ENCODE measurements around the gene APPL1. TPM values are rescaled to one million over a fixed set of nuclear protein-coding genes. Genes with fewer than 3 reads are reported as not detected.

APPL1 gene
- total and polyA plus RNA-seq, 4 experiments from 2014 or later = 28.1 to 50.5 (median 32.2) TPM

DNA sequence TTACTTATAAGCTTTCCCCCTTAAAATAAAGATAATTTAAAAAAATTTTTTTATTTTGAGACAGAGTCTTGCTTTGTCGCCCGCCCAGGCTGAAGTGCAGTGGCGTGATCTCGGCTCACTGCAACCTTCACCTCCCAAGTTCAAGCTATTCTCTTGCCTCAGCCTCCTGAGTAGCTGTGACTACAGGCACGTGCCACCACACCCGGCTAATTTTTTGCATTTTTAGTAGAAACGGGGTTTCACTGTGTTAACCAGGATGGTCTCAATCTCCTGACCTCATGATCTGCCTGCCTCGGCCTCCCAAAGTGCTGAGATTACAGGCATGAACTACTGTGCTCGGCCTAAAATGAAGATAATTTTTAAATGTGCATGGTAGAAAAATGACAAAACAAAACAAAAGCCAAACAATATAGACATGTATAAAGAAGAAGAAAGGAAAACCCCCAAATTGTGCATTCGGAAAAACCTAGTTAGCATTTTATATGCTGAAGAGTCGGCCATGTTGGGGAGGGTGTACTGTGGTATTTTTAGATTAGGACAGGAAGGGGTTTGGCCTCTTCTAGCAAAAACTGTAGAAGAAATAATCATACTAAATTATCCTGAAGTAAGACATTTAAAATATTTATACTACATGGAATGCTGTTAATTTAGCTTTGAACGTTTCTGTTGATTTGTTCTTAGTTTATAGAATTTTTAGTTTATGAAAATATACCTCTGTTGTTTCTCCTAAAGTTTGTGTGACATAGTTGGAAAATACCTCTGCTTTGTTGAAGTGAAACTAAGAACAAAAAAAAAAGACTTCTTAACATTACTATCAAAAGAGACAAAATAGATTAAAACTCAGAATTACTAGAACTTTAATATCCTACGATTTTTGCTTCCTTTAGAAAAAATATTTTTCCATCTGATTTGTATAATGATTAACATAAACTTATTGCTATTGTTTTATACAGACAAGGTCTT lies 7.4 kb downstream of the APPL1 start:
- ChIA-PET POLR2A (ENCODE audit: partially characterized antibody) (no interaction called here), CTCF (ENCODE audit: partially characterized antibody) (no interaction called here)
- Histone ChIP-seq H3K4me1 (ENCODE audit: insufficient read depth, low read length) (peaks cover 6% of the 10 kb centered on the region), H3K36me3 (ENCODE audit: insufficient read depth, low read length) (peaks cover 13% of the 10 kb centered on the region), H3K27me3 (ENCODE audit: insufficient read depth, low read length) (no peaks in the 10 kb centered on the region), H3K4me3 (ENCODE audit: low read length in 2 of 2) (no peak overlapping the region), H3K9me3 (ENCODE audit: control insufficient read depth in 1 of 2, low read length in 2 of 2) (no peaks in the 10 kb centered on the region), H3K27ac (ENCODE audit: low read depth, low read length) (no peak overlapping the region)
- peaks cover 3 to 17% (median 10%) of the 10 kb centered on the region in 4 donors for H3K4me1 Mint-ChIP-seq
- H3K36me3 Mint-ChIP-seq = peaks cover 18 to 22% of the 10 kb centered on the region in 2 donors
- H3K4me3 Mint-ChIP-seq = no peak overlapping the region
- DNase-seq = no peak
- intact Hi-C loops (cut with micrococcal nuclease) = no loop called here
- no peak overlapping the region for H3K27ac Mint-ChIP-seq
- H3K9me3 Mint-ChIP-seq = no peaks in the 10 kb centered on the region
- H3K27me3 Mint-ChIP-seq = no peaks in the 10 kb centered on the region

DNA sequence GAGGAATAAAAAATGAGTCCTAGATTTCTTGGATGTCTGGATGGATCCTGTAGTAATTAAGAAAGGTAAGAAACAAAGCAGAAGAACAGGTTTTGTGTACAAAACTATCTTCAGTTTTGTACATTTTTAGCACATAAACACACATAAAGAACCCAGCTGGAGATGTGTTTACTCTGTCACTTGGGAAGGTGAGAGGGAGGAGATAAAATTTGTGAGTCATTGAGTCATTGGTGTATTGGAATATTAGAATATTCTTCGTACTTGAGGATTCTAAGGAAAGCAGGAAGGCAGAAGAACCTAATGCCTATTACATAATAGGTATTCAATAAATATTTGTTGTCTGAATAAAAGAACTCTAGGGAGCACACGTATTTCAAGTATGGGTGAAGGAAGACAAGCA lies 17.4 kb downstream of the APPL1 start:
- Histone ChIP-seq H3K9me3 (ENCODE audit: control insufficient read depth in 1 of 2, low read length in 2 of 2) (no peaks in the 10 kb centered on the region), H3K4me3 (ENCODE audit: low read length in 2 of 2) (no peak overlapping the region), H3K27ac (ENCODE audit: low read depth, low read length) (no peak overlapping the region), H3K27me3 (ENCODE audit: insufficient read depth, low read length) (no peaks in the 10 kb centered on the region), H3K36me3 (ENCODE audit: insufficient read depth, low read length) (peaks cover 16% of the 10 kb centered on the region), H3K4me1 (ENCODE audit: insufficient read depth, low read length) (no peaks in the 10 kb centered on the region)
- POLR2A ChIA-PET (ENCODE audit: partially characterized antibody) = no interaction called here
- peaks cover 0 to 6% (median 2%) of the 10 kb centered on the region in 4 donors for H3K4me1 Mint-ChIP-seq
- intact Hi-C loops (cut with micrococcal nuclease) = no loop called here
- H3K36me3 Mint-ChIP-seq = peaks cover 62 to 71% of the 10 kb centered on the region in 2 donors
- CTCF ChIA-PET (ENCODE audit: partially characterized antibody) = interaction anchor here (1.1 kb wide), 1 partner anchor 13 kb away, joined by 3 read pairs; no protein-coding TSS in a partner anchor
- H3K9me3 Mint-ChIP-seq = no peaks in the 10 kb centered on the region
- no peak overlapping the region for H3K27ac Mint-ChIP-seq
- no peak overlapping the region for H3K4me3 Mint-ChIP-seq
- no peak for DNase-seq
- H3K27me3 Mint-ChIP-seq = no peaks in the 10 kb centered on the region

GRCh38 chr3:57252404-57252803 lies 24.9 kb downstream of the APPL1 start:
- H3K9me3 ChIP-seq (ENCODE audit: control insufficient read depth in 1 of 2, low read length in 2 of 2) = no peaks in the 10 kb centered on the region
- Mint-ChIP-seq H3K36me3 (peaks cover 35 to 46% of the 10 kb centered on the region in 2 donors), H3K9me3 (no peaks in the 10 kb centered on the region), H3K27ac (peak overlapping the region in 1 of 7 donors; percentile 18), H3K4me1 (no peaks in the 10 kb centered on the region), H3K27me3 (no peaks in the 10 kb centered on the region), H3K4me3 (no peak overlapping the region)
- H3K36me3 ChIP-seq (ENCODE audit: insufficient read depth, low read length) = peaks cover 19% of the 10 kb centered on the region
- no peak for DNase-seq
- H3K4me1 ChIP-seq (ENCODE audit: insufficient read depth, low read length) = no peaks in the 10 kb centered on the region
- intact Hi-C loops (cut with micrococcal nuclease) = no loop called here
- no peak overlapping the region for H3K27ac ChIP-seq (ENCODE audit: low read depth, low read length)
- POLR2A ChIA-PET (ENCODE audit: partially characterized antibody) = no interaction called here
- CTCF ChIA-PET (ENCODE audit: partially characterized antibody) = no interaction called here
- no peak overlapping the region for H3K4me3 ChIP-seq (ENCODE audit: low read length in 2 of 2)
- H3K27me3 ChIP-seq (ENCODE audit: insufficient read depth, low read length) = no peaks in the 10 kb centered on the region

GRCh38 chr3:57256844-57257243 lies 29.3 kb downstream of the APPL1 start:
- Mint-ChIP-seq H3K4me1 (no peaks in the 10 kb centered on the region), H3K4me3 (no peak overlapping the region), H3K36me3 (peaks cover 53 to 66% of the 10 kb centered on the region in 2 donors), H3K27me3 (no peaks in the 10 kb centered on the region), H3K27ac (peak overlapping the region in 1 of 7 donors; percentile 73), H3K9me3 (no peaks in the 10 kb centered on the region)
- POLR2A ChIA-PET (ENCODE audit: partially characterized antibody) = no interaction called here
- H3K36me3 ChIP-seq (ENCODE audit: insufficient read depth, low read length) = peaks cover 30% of the 10 kb centered on the region
- no peak overlapping the region for H3K27ac ChIP-seq (ENCODE audit: low read depth, low read length)
- H3K27me3 ChIP-seq (ENCODE audit: insufficient read depth, low read length) = no peaks in the 10 kb centered on the region
- DNase-seq = no peak
- H3K9me3 ChIP-seq (ENCODE audit: control insufficient read depth in 1 of 2, low read length in 2 of 2) = no peaks in the 10 kb centered on the region
- intact Hi-C loops (cut with micrococcal nuclease) = no loop called here
- CTCF ChIA-PET (ENCODE audit: partially characterized antibody) = interaction anchor here (1.6 kb wide), 1 partner anchor 12 kb away, joined by 3 read pairs; no protein-coding TSS in a partner anchor
- no peaks in the 10 kb centered on the region for H3K4me1 ChIP-seq (ENCODE audit: insufficient read depth, low read length)
- no peak overlapping the region for H3K4me3 ChIP-seq (ENCODE audit: low read length in 2 of 2)

DNA sequence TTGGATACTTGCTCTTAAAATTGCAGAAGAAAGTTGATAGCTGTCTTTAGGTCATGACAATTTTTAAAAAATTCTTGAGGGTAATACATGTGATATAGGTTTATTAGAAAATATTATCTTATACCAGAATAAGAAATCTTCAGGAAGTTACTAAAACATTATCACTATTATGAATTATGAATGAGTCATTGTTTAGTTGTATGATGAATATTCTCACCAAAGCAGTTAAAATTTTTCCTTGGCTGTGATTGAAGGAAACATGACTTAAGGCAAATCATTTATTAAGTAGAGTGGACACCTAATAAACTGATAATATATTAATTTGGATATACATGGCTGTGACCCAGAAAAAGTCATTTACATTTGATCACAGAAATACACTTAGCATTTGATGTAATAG lies 30.1 kb downstream of the APPL1 start:
- H3K27me3 Mint-ChIP-seq = no peaks in the 10 kb centered on the region
- CTCF ChIA-PET (ENCODE audit: partially characterized antibody) = interaction anchor here (1.6 kb wide), 1 partner anchor 12 kb away, joined by 3 read pairs; no protein-coding TSS in a partner anchor
- no peaks in the 10 kb centered on the region for H3K27me3 ChIP-seq (ENCODE audit: insufficient read depth, low read length)
- H3K9me3 Mint-ChIP-seq = peaks cover 0 to 3% (median 0%) of the 10 kb centered on the region in 8 donors
- H3K4me3 ChIP-seq (ENCODE audit: low read length in 2 of 2) = no peak overlapping the region
- H3K27ac Mint-ChIP-seq = no peak overlapping the region
- intact Hi-C loops (cut with micrococcal nuclease) = no loop called here
- no peak overlapping the region for H3K4me3 Mint-ChIP-seq
- H3K4me1 Mint-ChIP-seq = no peaks in the 10 kb centered on the region
- no peak for DNase-seq
- H3K4me1 ChIP-seq (ENCODE audit: insufficient read depth, low read length) = no peaks in the 10 kb centered on the region
- peaks cover 33% of the 10 kb centered on the region for H3K36me3 ChIP-seq (ENCODE audit: insufficient read depth, low read length)
- H3K27ac ChIP-seq (ENCODE audit: low read depth, low read length) = no peak overlapping the region
- peaks cover 57 to 66% of the 10 kb centered on the region in 2 donors for H3K36me3 Mint-ChIP-seq
- POLR2A ChIA-PET (ENCODE audit: partially characterized antibody) = no interaction called here
- no peaks in the 10 kb centered on the region for H3K9me3 ChIP-seq (ENCODE audit: control insufficient read depth in 1 of 2, low read length in 2 of 2)

DNA sequence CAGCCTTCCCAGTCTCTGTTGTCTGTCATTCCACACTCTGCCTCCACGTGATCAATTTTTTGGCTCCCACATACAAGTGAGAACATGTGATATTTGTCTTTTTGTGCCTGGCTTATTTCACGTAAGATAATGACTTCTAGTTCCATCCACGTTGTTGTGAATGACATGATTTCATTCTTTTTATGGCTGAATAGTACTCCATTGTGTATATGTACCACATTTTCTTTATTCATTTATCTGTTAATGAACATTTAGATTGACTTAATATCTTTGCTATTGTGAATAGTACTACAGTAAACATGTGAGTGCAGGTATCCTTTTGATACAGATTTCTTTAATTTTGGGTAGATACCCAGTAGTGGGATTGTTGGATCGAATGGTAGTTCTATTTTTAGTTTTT lies 33.6 kb downstream of the APPL1 start:
- intact Hi-C loops (cut with micrococcal nuclease) = no loop called here
- H3K4me3 Mint-ChIP-seq = no peak overlapping the region
- Histone ChIP-seq H3K27me3 (ENCODE audit: insufficient read depth, low read length) (no peaks in the 10 kb centered on the region), H3K9me3 (ENCODE audit: control insufficient read depth in 1 of 2, low read length in 2 of 2) (no peaks in the 10 kb centered on the region), H3K4me3 (ENCODE audit: low read length in 2 of 2) (no peak overlapping the region), H3K27ac (ENCODE audit: low read depth, low read length) (no peak overlapping the region), H3K36me3 (ENCODE audit: insufficient read depth, low read length) (peaks cover 23% of the 10 kb centered on the region), H3K4me1 (ENCODE audit: insufficient read depth, low read length) (no peaks in the 10 kb centered on the region)
- no peak for DNase-seq
- peaks cover 0 to 12% (median 3%) of the 10 kb centered on the region in 8 donors for H3K9me3 Mint-ChIP-seq
- CTCF ChIA-PET (ENCODE audit: partially characterized antibody) = no interaction called here
- no peak overlapping the region for H3K27ac Mint-ChIP-seq
- POLR2A ChIA-PET (ENCODE audit: partially characterized antibody) = no interaction called here
- H3K36me3 Mint-ChIP-seq = peaks cover 77 to 79% of the 10 kb centered on the region in 2 donors
- no peaks in the 10 kb centered on the region for H3K4me1 Mint-ChIP-seq
- no peaks in the 10 kb centered on the region for H3K27me3 Mint-ChIP-seq

DNA sequence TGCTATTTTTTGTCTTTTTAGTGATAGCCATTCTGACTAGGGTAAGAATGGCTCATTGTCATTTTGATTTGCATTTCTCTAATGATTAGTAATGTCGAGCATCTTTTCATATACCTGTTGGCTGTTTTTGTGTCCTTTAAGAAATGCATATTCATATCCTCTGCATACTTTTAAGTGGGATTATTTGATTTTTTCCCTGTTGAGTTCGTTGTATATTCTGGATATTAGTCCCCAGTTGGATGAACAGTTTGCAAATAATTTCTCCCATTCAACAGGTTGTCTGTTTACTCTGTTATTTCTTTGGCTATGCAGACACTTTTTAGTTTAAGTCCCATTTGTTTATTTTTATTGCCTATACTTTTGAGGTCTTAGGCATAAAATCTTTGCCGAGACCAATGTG lies 34.4 kb downstream of the APPL1 start:
- Histone ChIP-seq H3K4me3 (ENCODE audit: low read length in 2 of 2) (no peak overlapping the region), H3K9me3 (ENCODE audit: control insufficient read depth in 1 of 2, low read length in 2 of 2) (no peaks in the 10 kb centered on the region), H3K27me3 (ENCODE audit: insufficient read depth, low read length) (no peaks in the 10 kb centered on the region), H3K36me3 (ENCODE audit: insufficient read depth, low read length) (peaks cover 23% of the 10 kb centered on the region), H3K4me1 (ENCODE audit: insufficient read depth, low read length) (no peaks in the 10 kb centered on the region), H3K27ac (ENCODE audit: low read depth, low read length) (no peak overlapping the region)
- Mint-ChIP-seq H3K36me3 (peaks cover 85% of the 10 kb centered on the region in 2 donors), H3K27ac (peak overlapping the region in 1 of 7 donors; percentile 17), H3K4me1 (no peaks in the 10 kb centered on the region), H3K27me3 (no peaks in the 10 kb centered on the region), H3K9me3 (peaks cover 0 to 12% (median 3%) of the 10 kb centered on the region in 8 donors), H3K4me3 (no peak overlapping the region)
- POLR2A ChIA-PET (ENCODE audit: partially characterized antibody) = no interaction called here
- CTCF ChIA-PET (ENCODE audit: partially characterized antibody) = no interaction called here
- intact Hi-C loops (cut with micrococcal nuclease) = no loop called here
- no peak for DNase-seq

Measured in CD4-positive, alpha-beta memory T cell (primary cell).